Measurements from ENCODE around the gene NAV3.

NAV3 gene

GRCh38 chr12:77928078-77928477 lies 97.4 kb downstream of the NAV3 start:
- no peak for DNase-seq

DNA sequence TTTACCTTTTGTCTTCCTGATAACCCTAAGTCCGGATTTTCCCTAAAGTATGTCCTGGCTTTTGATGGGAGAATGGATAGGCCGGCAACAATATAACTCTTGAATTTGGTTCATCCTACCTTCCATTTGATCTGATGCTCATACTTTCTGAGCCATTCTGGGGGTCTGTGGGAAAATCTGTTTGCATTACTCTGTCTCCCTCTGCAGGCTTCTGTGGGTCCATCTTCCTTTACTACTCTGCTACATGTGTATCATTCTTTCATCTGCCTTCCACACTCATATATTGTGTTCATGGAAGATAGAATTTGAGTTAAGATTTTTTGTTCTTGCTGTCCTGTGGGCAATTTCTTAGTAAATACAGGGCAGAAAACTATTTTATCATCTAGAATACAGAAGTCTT lies 101.5 kb downstream of the NAV3 start:
- DNase-seq: no peak

DNA sequence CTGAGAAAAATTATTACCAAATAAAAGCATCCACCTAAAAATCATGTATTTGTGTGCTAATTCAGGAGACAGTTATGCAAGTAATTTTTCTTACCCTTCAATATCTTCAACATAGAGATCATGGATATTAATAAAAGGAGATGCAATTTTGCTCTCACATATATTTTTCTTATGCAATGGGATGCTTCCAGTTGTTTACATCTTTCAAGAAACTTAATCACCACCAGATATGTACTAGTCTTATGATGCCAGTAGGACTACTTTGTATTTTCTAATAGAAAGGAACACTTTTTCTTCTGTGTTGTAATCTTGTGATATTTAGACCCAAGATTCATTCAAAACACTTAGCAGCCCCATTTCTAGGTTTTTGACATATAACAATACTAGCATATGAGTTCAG lies 107.6 kb downstream of the NAV3 start:
- DNase-seq: no peak

- DNase-seq: no peak
Measured at GRCh38 chr12:77940011-77940423, 109.3 kb downstream of the NAV3 start.

- DNase-seq: no peak
Measured at GRCh38 chr12:77940567-77940966, 109.9 kb downstream of the NAV3 start.

GRCh38 chr12:77941401-77941800 lies 110.7 kb downstream of the NAV3 start:
- no peak for DNase-seq

- no peak for DNase-seq
Measured at GRCh38 chr12:77943466-77943865, 112.8 kb downstream of the NAV3 start.

DNA sequence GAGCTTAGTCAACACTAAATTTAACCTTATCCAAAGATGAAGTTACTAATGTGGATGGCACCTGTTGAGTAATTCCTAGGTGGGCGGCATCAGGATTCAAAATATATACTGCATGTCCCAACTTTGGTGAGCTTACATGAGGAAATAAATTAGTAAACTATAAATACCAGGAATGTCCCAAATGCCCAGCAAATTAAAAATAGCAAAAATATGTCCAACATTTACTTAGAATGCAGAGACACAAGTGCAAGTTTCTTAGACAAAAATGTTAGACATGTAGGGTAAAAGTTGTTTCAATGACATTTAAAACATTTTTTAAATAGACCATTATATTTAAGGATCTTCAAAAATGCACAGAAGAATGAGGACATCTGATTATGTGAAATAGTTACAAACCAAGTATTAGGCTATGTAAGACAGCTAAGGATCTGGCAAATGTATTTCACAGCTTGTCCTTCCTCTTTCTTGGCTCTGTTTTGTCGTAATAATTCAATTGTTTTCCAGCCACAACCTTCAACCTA lies 115.9 kb downstream of the NAV3 start:
- no peak for DNase-seq

- DNase-seq: no peak
Measured at GRCh38 chr12:77947330-77947729, 116.6 kb downstream of the NAV3 start.

DNA sequence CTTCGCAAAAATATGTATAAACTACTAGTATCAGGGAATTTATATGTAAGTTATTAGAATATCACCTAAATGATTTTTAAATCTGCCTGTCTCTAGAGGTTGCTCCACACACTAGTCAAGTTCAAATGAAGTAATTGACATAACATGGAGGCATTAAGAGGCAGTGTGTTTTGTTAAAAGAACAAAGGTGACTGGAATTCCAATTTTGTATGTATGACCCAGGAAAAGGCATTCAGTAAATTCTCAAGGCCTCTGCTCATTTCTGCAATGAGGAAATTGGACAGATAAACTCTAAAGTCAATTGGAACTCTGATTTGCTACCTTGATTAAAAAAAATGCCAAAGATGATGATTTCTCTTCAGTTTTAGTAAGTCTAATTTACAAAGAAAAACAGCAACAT lies 117.1 kb downstream of the NAV3 start:
- no peak for DNase-seq

GRCh38 chr12:77949943-77950342 lies 119.2 kb downstream of the NAV3 start:
- DNase-seq: no peak

GRCh38 chr12:77953528-77954205 lies 123.0 kb downstream of the NAV3 start:
- no peak for DNase-seq

DNA sequence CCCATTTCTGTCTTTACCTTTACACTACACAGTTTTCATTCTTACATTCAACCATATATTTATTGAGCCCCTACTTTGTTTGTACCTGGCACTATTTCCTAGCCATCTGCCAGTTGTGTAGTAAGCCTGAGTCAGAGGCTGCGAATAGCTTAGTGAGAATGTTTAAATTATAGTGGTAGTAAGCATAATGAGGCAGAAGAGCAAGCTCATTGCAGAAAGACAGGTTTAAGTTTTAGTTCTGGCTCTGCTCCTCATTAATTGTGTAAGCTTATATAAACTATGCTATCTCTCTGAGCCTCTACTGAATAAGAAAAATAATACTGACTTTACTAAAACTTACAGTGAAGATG lies 123.5 kb downstream of the NAV3 start:
- DNase-seq: no peak

GRCh38 chr12:77957062-77957461 lies 126.4 kb downstream of the NAV3 start:
- DNase-seq: no peak

DNA sequence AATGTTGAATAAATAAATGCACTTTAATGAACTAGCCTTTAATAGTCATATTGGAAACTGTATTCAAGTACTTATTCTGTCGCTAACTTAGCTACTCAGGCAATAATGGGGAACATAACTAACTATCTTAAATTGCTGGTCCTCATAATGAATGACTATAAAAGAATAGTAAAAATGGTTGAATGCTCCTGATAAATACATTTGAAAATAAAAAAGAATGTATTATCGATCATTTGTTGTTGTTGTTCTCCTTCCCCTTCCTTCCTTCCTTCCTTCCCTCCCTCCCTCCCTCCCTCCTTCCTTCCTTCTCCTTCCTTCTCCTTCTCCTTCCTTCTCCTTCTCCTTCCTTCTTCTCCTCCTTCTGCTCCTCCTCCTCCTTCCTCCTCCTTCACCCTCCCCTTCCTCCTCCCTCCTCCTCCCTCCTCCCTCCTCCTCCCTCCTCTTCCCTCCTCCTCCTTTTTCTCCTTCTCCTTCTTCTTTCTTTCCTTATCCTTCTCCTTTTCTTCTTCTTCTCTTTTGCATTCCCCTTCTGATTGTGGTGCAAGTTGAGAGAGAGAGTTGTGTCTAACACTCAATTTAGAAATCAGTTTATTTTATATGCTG lies 133.0 kb downstream of the NAV3 start:
- DNase-seq: no peak

- no peak for DNase-seq
Measured at GRCh38 chr12:77965790-77966189, 135.1 kb downstream of the NAV3 start.

DNA sequence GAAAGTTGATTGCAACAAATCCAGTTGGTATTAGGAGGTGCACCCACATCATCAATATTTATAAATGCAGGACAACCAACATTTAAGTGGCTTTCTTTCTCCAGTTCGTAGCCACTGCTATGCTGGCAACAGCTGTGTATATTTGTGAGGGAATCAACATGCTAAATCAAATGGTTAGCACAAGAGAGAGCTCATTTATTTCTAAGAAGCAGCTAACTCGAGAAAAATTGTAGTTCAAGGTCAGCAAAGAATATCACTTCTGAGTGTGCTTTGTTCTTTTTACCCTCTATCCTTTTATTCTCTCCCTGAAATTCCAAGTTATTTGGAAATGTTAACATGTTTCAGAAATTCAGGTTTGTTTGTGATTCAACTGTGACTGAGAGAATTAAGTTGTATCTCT lies 137.3 kb downstream of the NAV3 start:
- no peak for DNase-seq

DNA sequence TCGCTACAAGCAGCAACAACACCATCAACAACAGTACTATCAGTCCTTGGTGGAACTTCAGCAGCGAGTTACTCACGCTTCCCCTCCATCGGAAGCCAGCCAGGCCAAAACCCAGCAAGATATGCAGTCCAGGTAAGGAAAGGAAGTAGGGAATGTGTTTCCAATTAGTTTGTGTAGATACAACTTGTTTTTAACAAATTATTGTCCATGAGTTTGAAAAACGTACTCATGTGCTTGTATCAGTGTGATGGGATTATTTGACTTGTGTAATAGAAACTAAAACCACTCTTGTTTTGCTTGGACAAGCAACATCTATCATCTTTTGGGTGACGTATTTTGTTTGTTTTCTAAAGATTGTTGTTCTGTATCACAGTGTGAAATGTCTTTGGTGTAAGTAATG lies 137.9 kb downstream of the NAV3 start:
- DNase-seq: no peak

DNA sequence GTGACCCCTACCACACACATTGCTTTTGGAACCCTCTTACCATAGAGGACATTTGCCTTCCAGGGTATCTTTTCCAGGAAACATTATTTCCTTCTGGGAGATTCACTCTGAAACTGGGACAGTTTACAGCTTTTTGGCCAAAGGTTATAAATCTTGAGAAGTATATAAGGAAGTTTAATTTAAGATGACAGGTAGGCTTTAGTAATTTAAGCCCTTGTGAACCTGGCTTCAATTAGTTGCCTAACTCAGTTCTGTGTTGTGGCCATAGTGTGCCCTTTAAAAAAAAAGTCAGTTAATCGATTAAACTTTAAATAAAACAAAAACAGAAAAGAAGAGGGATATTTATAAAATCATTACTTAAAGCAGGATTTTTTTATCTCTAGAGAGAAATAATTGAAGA lies 142.9 kb downstream of the NAV3 start:
- DNase-seq: no peak

GRCh38 chr12:77974645-77975044 lies 144.0 kb downstream of the NAV3 start:
- DNase-seq: no peak

GRCh38 chr12:77979597-77980250 lies 149.0 kb downstream of the NAV3 start:
- no peak for DNase-seq

DNA sequence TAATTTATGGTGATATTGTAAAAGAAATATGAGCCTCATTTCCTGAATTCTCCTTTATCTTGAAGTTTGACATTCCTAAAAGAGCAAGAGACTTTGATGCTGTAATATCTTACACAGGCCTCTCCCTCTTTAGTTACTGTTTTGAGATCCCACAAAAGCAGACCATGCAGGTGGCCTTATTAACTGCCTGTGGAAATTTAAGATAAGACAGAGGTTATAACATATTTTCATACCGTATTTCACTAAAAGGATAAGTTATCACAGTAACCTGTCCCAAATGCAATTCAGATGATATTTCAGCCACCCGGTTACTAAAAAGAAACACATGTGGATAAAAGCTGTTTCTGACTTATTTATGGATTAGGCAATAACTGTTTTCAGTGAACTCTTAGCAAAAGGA lies 150.1 kb downstream of the NAV3 start:
- DNase-seq: no peak

GRCh38 chr12:77983859-77984258 lies 153.2 kb downstream of the NAV3 start:
- no peak for DNase-seq

- DNase-seq: no peak
Measured at GRCh38 chr12:77992760-77993159, 162.1 kb downstream of the NAV3 start.

Measured in stimulated activated naive CD4-positive, alpha-beta T cell (primary cell).